HG02938 (cell line): ENCODE results near the gene MET.
A peak's percentile ranks its signal among the peaks of the same experiment; 100 is the strongest.
"Not testable (repeated sequence)": the region's sequence is repeated elsewhere in the genome, so short reads cannot be mapped to it uniquely, and the experiment has no call there.

Source experiments
- ATAC-seq: cut with Tn5 transposase; IDR thresholded peaks from one replicate; pipeline ENCODE4 v1.9.1; 2021; ENCODE audit warnings: mild to moderate bottlenecking, moderate library complexity; ENCODE audit not compliant: unreplicated experiment

The MET gene

GRCh38 chr7:116746388-116746787, 74.4 kb downstream of the MET start:
- ATAC-seq: not testable (repeated sequence)

DNA sequence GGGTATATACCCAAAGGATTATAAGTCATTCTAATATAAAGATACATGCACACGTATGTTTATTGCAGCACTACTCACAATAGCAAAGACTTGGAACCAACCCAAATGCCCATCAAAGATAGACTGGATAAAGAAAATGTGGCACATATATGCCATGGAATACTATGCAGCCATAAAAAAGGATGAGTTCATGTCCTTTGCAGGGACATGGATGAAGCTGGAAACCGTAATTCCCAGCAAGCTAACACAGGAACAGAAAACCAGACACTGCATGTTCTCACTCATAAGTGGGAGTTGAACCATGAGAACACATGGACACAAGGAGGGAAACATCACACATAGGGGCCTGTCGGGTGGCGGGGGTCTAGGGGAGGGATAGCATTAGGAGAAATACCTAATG, 79.1 kb downstream of the MET start:
- ATAC-seq: not testable (repeated sequence)

GRCh38 chr7:116752305-116753074, 80.5 kb downstream of the MET start:
- no peak for ATAC-seq

GRCh38 chr7:116753130-116753529, 81.1 kb downstream of the MET start:
- no peak for ATAC-seq

- no peak for ATAC-seq
These were observed 82.2 kb downstream of the MET start for GRCh38 chr7:116754186-116754585.

DNA sequence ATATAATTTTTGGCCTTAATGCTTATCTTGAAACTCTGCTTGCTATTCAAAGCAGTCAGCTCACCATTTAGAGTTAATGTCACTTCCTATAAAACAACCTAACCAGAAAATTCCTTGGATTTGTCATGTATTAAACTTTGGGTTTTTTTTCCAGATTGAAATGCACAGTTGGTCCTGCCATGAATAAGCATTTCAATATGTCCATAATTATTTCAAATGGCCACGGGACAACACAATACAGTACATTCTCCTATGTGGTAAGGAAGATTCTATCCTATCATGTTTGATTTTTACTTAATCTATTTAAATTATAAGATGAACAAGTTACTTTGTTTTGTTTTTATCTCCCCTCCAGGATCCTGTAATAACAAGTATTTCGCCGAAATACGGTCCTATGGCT, 85.3 kb downstream of the MET start:
- ATAC-seq: no peak

- ATAC-seq: not testable (repeated sequence)
These were observed 87.6 kb downstream of the MET start for GRCh38 chr7:116759642-116760041.

DNA sequence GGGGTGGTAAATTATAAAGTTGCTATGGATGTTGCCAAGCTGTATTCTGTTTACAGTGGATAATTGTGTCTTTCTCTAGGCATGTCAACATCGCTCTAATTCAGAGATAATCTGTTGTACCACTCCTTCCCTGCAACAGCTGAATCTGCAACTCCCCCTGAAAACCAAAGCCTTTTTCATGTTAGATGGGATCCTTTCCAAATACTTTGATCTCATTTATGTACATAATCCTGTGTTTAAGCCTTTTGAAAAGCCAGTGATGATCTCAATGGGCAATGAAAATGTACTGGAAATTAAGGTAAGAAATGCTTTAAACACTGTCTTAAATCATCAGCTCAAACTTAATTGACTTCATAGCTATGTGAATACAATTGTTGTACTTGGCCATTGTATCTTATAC, 91.0 kb downstream of the MET start:
- ATAC-seq: no peak

GRCh38 chr7:116763647-116764046, 91.7 kb downstream of the MET start:
- no peak for ATAC-seq

DNA sequence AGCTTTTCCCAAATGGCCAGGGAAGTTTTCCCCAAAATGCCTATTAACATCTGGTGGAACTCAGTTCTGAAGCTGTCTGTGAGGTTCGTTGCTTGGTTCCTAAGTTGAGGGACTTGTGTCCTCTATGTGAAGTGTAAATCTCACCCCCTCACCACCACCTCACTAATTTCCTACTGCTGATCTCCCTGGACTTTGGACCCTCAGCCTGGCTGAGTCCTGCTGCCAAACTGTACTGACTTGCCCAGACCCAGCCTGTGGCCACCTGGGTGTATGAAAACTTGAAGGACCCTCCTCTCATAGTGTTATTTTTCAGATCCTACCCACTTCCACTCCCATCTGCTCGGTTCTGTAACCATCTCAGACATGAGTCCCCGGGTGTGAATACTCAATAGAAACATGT, 94.9 kb downstream of the MET start:
- ATAC-seq: no peak

- ATAC-seq: no peak
These were observed 97.5 kb downstream of the MET start for GRCh38 chr7:116769546-116769945.

- no peak for ATAC-seq
These were observed 98.9 kb downstream of the MET start for GRCh38 chr7:116770941-116771340.

- ATAC-seq: no peak
These were observed 99.6 kb downstream of the MET start for GRCh38 chr7:116771640-116772039.

GRCh38 chr7:116772423-116772863, 100.4 kb downstream of the MET start:
- no peak for ATAC-seq

GRCh38 chr7:116772926-116773749, 101.1 kb downstream of the MET start:
- no peak for ATAC-seq

DNA sequence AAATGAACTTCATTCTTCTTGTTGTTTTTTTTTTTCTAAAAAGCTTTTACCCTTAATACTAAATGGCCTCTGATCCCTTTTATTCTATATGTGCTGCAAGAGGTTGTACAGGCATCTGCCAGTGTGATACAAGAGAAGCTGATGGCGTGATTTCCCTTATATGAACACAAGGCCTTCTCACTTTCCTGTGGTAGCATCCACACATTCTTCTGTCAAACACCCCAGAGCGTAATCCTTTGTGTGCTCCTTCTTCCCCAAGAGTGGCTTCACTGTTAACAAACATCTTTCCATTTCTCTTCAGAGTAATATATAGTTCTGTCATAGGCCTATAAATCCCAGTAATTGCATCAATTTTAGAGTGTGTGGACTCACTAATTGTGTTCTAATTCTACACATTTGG, 104.0 kb downstream of the MET start:
- ATAC-seq: no peak

- peak; percentile 51 for ATAC-seq
These were observed 104.8 kb downstream of the MET start for GRCh38 chr7:116776610-116777289.

DNA sequence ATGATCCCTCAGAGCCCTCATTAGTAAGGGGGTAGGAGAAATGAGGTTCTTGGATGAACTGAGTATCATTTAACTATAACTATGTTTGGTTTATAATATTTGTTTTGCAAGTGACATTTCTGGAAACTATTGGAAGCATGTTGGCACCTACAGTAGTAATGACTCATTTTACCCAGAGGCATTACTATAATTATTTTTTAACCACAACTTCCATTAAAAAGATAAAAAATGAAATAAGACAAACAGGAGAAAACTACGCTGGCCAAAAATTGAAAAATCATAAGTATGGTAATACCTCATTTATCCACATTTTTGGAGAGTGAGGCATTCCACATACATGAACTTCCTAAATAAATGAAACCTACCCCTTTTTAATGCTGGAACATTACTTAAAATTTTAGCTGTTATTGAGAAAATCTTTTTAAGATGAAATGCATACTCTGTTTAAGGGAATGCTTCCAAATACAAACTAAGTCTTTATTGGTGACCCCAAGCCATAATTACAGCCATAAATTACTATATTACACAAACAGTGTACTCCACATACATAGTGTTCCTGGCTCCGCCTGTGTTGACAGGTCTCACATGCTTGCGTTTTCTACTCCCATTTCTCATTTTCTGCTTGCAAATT, 105.8 kb downstream of the MET start:
- ATAC-seq: no peak

DNA sequence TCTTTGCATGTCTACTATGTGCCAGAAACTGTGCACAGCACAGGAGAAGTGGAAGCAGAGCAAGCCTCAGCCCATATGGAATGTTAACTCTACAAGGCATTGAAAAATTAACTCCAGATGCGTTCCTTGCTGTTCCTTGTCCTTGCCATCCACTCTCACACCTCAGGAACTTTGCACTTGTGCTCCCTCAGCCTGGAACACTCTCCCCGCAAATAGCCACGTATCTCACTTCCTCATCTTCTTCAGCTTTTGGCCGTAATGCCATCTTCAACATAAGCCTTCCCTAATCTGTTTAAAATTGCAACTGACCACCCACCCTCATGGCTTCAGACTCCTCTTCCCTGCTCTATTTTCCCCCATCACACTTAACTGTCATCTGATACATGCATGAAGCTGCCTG, 107.2 kb downstream of the MET start:
- no peak for ATAC-seq

DNA sequence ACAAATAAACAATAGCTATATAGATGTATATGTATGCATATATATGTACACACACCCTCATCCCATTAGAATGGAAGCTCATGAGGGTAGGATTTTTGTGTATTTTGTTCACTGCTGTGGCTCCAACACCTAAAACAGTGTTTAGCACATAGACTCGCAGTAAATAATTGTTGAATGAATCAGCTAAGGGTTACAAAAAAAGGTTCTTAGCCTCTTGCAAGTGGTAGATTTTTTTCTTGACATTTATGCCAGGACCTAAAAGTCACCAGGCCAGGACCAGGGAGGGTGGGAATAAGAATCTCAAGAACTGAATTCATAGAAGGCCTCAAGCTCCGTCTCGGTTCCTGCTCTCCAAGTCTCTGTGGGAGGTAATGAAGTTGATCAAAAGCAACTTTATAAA, 107.9 kb downstream of the MET start:
- no peak for ATAC-seq

DNA sequence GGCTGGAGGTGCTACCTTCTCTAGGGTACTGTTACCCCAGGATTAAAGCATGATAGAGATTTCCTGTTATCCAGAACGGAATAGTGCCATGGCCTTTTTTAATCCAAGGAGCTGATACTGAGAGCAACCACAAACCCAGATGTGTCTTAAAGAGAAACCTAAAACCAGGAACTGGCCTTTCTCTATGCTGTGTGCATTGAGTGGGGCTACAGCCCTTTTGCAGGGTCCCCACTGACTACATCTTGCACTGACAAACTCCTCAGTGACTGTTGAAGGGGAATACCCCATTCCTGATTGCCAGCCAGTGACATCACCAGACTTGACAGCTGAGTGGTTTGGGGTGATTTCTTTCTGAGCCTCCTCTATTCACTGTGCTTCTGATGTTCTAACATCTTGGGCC, 108.5 kb downstream of the MET start:
- no peak for ATAC-seq
